Gastrocnemius medialis (tissue), 4 donors: ENCODE measurements around the gene CMTR1.

Experiments used
- POLR2A ChIP-seq, 2 donors: fragments of 450-650 bp; IDR thresholded peaks; one replicate each; pipeline ENCODE4 v1.6.1; 2017; ENCODE audit warnings: antibody characterized with exemption in 2 of 2, mild to moderate bottlenecking in 2 of 2, moderate library complexity in 2 of 2
- TF ChIP-seq, protein P1 (sequence below), 5 experiments: fragments of 450-650 bp in 3 of 5; fragments of 200-600 bp in 2 of 5; sonication (generic) in 2 of 5; IDR thresholded peaks in 4 of 5; conservative IDR thresholded peaks in 1 of 5; 1 replicate in 4 of 5; 2 replicates in 1 of 5; pipeline ENCODE4 v1.5.1; 2016 to 2019; ENCODE audit warnings: antibody characterized with exemption in 5 of 5, mild to moderate bottlenecking in 3 of 5, moderate library complexity in 3 of 5

DNA sequence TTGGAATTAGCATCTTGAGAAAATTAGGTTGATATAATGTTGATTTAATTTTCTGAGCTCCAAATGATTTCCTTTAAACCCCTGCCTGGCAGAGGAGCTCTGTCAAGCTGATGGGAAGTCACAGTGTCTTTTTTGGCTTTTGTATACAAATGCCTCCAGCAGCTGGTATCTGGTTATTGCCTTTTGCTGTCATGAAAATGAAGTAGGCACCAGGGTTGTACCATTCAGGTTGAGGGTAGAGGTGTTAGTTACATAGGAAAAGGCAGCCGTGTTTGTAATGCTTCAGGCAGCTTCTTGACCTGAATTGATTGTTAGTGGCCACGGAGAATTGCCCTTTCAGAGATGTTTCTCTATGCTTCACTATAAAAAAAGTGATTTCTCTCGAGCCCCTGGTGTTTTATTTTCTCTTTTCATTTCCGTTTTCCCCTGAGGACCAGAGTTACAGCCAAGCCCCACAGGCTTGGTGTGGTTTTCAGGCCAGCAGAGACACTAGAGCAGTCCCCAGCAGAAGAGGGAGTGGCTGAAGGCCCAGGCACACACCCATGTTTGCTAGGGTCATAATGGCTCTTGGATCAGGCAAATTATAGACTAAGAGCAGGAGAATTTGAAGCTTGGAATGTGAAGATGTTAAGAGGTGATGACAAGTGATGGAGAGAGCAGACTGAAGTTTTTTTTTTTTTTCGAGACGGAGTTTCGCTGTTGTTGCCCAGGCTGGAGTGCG lies 21.6 kb downstream of the CMTR1 start:
- TF ChIP-seq, protein P1, sequence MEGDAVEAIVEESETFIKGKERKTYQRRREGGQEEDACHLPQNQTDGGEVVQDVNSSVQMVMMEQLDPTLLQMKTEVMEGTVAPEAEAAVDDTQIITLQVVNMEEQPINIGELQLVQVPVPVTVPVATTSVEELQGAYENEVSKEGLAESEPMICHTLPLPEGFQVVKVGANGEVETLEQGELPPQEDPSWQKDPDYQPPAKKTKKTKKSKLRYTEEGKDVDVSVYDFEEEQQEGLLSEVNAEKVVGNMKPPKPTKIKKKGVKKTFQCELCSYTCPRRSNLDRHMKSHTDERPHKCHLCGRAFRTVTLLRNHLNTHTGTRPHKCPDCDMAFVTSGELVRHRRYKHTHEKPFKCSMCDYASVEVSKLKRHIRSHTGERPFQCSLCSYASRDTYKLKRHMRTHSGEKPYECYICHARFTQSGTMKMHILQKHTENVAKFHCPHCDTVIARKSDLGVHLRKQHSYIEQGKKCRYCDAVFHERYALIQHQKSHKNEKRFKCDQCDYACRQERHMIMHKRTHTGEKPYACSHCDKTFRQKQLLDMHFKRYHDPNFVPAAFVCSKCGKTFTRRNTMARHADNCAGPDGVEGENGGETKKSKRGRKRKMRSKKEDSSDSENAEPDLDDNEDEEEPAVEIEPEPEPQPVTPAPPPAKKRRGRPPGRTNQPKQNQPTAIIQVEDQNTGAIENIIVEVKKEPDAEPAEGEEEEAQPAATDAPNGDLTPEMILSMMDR (IDR thresholded peaks at IDR 0.05 in 4 of 5, conservative IDR thresholded peaks at IDR 0.05 in 1 of 5) = no peak
- TF ChIP-seq POLR2A (IDR thresholded peaks at IDR 0.05) = no peak
